ENCODE measurements around the gene MAEA.

MAEA gene

DNA sequence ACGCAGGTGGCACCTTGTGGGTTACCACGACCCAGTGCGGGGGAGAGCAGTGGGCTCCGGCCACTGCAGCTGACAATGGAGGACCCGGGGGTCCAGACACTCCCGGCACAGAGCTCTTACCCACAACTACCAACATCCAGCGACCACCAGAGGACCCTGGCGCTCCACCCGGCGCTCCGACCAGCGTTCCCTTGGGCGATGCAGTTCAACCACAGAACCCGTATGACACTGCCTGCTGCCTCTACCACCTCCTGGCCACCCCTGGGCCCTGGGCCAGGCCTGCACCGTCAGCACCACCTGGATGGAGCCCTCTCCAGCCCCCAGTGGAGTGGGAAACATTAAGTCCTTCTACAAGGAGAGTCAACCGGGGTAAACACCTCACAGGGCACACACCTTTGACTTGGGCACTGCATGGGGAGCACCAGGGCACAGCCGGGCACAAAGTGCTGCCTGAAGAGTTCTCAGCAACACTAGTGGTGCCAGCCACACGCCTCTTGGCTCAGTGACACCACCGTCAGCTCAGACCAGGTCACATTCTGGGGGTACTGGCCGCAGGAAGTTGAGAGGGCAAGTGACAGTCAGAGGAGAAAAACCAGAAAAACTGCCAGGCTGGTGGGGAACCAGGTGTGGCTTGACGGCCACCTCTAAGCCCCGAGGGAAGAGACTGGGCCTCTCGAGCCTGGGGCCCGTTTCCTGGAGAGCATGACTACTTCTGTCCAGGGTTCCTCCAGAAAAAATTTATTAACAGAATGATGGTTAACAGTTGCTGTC is 43.4 kb upstream of the MAEA start:
- Mint-ChIP-seq H3K27ac (peak overlapping the region; percentile 94), H3K27me3 (no peaks in the 10 kb centered on the region), H3K4me3 (peak overlapping the region; percentile 96), H3K4me1 (ENCODE audit: low read depth) (peaks cover 71% of the 10 kb centered on the region), H3K9me3 (peaks cover 9% of the 10 kb centered on the region), H3K36me3 (ENCODE audit: low read depth) (peaks cover 78% of the 10 kb centered on the region)
- intact Hi-C loops (cut with micrococcal nuclease): loop anchor here (5.0 to 10.0 kb wide), 2 partner anchors 79 to 231 kb away; partner anchors contain the start of gene FGFRL1

DNA sequence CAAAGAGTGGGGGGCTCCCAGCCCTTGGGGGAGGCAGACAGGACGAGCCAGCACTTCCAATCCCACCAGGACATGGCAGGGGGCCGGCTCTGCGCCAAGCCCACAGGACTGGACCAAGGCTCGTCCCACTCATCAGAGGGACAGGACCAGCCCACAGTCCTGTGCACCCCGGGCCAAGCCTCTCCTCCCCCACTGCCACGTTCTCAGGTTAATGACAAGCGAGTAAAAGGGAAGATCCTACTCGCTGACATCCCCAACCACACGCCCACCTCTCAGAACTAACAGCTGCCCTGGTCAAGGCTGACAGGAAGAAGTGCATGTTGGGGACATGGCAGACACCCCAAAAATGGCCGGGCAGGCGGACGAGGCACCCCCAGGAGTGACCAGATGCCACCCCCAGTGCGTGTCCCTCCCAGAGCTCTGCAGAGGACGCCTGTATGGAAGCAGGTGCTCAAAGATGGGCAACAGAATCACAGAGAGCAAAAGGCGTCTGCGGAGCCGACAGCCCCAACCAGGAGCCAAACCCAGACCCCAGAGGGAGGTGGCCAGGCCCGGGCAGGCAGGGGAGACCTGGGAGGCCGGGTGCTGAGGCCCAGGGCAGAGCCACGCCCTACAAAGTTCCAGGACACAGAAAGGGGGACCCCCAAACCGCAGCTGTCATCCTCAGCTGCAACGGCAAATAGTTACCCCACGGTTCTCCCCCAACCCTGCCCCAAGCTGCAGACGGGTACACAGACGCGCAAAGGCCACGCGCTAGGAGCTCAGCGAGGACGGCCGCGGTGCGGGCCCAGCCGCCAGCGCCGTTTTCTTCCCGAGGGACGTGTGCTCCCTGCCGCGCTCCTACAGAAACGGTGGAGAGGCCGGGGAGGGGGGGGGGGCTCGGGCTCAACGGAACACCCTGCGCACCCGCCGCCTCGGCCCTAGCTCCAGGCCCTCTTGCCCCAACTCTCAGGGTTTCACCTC is 42.5 kb upstream of the MAEA start:
- peaks cover 66% of the 10 kb centered on the region for H3K4me1 Mint-ChIP-seq (ENCODE audit: low read depth)
- intact Hi-C loops (cut with micrococcal nuclease): loop anchor here (5.0 to 10.0 kb wide), 2 partner anchors 80 to 232 kb away; partner anchors contain the start of gene FGFRL1
- no peaks in the 10 kb centered on the region for H3K27me3 Mint-ChIP-seq
- H3K36me3 Mint-ChIP-seq (ENCODE audit: low read depth): peaks cover 78% of the 10 kb centered on the region
- peaks cover 18% of the 10 kb centered on the region for H3K9me3 Mint-ChIP-seq
- peak overlapping the region; percentile 94 for H3K27ac Mint-ChIP-seq
- H3K4me3 Mint-ChIP-seq: peak overlapping the region; percentile 96

- Mint-ChIP-seq H3K36me3 (ENCODE audit: low read depth) (peaks cover 71% of the 10 kb centered on the region), H3K4me1 (ENCODE audit: low read depth) (peaks cover 59% of the 10 kb centered on the region), H3K27ac (peak overlapping the region; percentile 94), H3K9me3 (peaks cover 25% of the 10 kb centered on the region), H3K4me3 (peak overlapping the region; percentile 96), H3K27me3 (no peaks in the 10 kb centered on the region)
- intact Hi-C loops (cut with micrococcal nuclease): loop anchor here (5.0 to 10.0 kb wide), 2 partner anchors 81 to 233 kb away; partner anchors contain the start of gene FGFRL1
These were observed 41.8 kb upstream of the MAEA start for GRCh38 chr4:1247864-1248244.

DNA sequence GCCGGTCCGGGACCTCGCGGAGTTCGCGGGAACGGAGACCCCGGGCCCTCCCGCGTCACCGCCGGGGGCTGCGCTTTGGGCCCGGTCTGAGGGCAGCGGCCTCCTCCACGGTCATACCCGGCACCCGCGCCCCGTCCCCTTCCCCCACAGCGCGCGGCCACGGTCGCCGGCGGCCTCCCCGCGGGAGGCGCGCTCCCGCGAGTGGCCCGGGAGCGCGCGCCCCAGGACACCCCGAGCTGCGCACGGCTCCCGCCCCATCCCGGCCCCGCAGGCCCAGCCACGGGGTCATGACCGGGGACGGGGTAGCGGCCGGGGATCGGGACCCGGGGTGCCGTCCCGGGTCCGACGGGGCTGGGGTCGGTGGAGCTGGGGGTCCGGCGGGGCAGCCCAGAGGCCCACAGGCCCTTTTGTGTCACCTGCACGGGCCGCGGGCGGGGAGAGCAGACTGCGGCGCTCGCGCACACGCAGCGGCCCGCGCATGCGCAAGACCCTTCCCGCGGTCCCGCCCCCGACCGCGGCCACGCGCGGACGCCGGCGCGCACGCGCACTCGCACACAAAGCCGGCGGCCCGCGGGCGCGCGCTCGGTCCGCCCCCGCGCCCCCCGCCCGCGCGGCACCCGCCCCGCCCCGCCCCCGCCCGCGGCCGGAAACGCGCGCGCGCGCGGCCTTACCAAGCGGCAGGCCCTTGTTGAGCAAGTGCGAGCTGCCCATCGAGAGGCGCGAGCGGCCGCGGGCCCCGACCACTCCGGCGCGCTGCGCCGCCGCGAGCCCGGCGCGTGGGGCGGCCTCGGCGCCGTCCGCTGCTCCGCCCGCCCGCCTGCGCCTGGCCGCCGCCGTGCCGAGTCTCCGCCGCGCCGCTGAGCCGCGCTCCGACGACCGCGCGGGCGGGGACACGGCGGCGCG is 41.2 kb upstream of the MAEA start, which contains the start of gene CTBP1:
Gene CTBP1 (minus strand): TSS at position 886 of the 903 bp plus-strand sequence. CDS start 7,799 bp downstream, outside the sequence.
- Mint-ChIP-seq H3K27me3 (no peaks in the 10 kb centered on the region), H3K36me3 (ENCODE audit: low read depth) (peaks cover 69% of the 10 kb centered on the region), H3K9me3 (peaks cover 31% of the 10 kb centered on the region), H3K27ac (peak within 1 kb of the TSS; percentile 95), H3K4me3 (peak within 1 kb of the TSS; percentile 96), H3K4me1 (ENCODE audit: low read depth) (peaks cover 53% of the 10 kb centered on the region)
- intact Hi-C loops (cut with micrococcal nuclease): loop anchor here (1.0 to 10.0 kb wide), 4 partner anchors 41 to 234 kb away; partner anchors contain the start of genes FGFRL1 and MAEA

DNA sequence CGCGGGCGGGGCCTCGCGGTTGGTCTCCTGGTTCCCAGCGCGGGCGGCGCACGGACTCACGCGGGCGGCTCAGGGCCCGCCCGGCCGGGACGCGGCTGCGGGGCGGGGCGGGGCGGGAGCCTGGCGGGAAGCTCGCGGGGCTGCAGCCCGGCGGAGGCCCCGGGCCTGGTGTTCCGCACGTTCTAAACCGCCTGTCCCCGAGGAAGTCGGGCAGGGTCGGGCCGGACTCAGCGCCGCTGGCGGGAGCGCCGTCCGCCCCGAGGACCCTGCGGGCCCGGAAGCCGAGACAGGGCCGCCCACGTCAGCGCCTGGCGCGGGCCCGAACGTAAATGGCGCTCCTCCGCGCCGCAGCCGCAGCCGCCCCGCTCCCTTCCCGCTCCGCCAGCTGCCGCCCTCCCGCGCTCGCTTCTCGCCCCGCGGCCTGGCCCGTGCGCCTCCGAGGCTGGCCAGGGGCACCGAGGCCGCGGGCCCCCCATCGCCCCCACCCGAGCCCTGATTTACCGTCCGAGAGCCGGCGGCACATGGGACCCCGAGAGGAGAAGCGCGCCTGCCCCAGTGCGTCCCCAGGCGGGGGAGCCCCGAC is 40.5 kb upstream of the MAEA start:
- H3K9me3 Mint-ChIP-seq: peaks cover 39% of the 10 kb centered on the region
- H3K27me3 Mint-ChIP-seq: no peaks in the 10 kb centered on the region
- intact Hi-C loops (cut with micrococcal nuclease): loop anchor here (1.0 to 10.0 kb wide), 4 partner anchors 40 to 234 kb away; partner anchors contain the start of genes FGFRL1 and MAEA
- peaks cover 45% of the 10 kb centered on the region for H3K4me1 Mint-ChIP-seq (ENCODE audit: low read depth)
- H3K36me3 Mint-ChIP-seq (ENCODE audit: low read depth): peaks cover 66% of the 10 kb centered on the region
- H3K4me3 Mint-ChIP-seq: peak overlapping the region; percentile 90
- H3K27ac Mint-ChIP-seq: peak overlapping the region; percentile 95

DNA sequence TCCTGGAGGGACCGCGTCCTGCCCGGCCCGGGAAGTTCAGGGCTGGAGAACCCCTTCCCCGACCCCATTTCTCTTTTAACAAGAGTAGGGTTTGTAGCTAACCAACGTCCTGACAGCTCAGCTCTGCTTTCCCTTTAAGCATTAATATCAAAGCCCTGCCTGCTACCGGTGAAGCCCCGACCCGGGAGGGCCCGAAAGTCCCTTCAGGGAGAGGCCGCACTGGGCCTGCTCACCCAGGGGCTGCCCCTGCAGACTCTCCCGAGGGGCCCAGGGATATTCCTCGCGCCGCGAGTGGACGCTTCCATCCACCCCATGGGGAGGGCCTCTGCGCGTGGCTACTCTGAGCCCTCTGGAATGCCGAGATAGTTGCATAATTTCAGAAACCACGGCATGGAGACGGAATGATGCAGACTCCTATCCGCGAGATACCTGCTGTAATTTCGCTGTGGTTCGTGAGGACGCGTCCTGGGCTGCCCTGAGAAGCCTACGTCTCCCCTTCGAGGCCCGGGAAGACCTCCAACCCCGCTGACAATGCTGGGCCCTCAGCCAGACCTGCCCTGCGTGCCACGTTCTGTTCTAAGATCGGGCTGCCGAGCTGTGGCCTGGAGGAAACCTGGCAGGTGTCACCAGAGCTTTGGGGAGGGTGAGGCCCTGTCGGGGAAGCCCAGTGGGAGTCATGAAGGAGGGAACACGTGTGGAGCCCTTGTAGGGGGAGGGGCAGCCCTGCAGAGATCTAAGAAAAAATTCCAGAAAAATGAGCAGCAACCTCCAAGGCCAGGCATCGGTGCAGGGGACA is 39.8 kb upstream of the MAEA start:
- no peaks in the 10 kb centered on the region for H3K27me3 Mint-ChIP-seq
- H3K4me3 Mint-ChIP-seq: peak overlapping the region; percentile 90
- peak overlapping the region; percentile 95 for H3K27ac Mint-ChIP-seq
- intact Hi-C loops (cut with micrococcal nuclease): loop anchor here (1.0 to 10.0 kb wide), 4 partner anchors 39 to 235 kb away; partner anchors contain the start of genes FGFRL1 and MAEA
- peaks cover 46% of the 10 kb centered on the region for H3K9me3 Mint-ChIP-seq
- peaks cover 39% of the 10 kb centered on the region for H3K4me1 Mint-ChIP-seq (ENCODE audit: low read depth)
- H3K36me3 Mint-ChIP-seq (ENCODE audit: low read depth): peaks cover 59% of the 10 kb centered on the region

GRCh38 chr4:1250527-1250812 is 39.2 kb upstream of the MAEA start:
- Mint-ChIP-seq H3K4me3 (no peak overlapping the region), H3K27me3 (no peaks in the 10 kb centered on the region), H3K4me1 (ENCODE audit: low read depth) (peaks cover 33% of the 10 kb centered on the region), H3K36me3 (ENCODE audit: low read depth) (peaks cover 54% of the 10 kb centered on the region), H3K9me3 (peaks cover 51% of the 10 kb centered on the region), H3K27ac (no peak overlapping the region)
- intact Hi-C loops (cut with micrococcal nuclease): no loop called here

DNA sequence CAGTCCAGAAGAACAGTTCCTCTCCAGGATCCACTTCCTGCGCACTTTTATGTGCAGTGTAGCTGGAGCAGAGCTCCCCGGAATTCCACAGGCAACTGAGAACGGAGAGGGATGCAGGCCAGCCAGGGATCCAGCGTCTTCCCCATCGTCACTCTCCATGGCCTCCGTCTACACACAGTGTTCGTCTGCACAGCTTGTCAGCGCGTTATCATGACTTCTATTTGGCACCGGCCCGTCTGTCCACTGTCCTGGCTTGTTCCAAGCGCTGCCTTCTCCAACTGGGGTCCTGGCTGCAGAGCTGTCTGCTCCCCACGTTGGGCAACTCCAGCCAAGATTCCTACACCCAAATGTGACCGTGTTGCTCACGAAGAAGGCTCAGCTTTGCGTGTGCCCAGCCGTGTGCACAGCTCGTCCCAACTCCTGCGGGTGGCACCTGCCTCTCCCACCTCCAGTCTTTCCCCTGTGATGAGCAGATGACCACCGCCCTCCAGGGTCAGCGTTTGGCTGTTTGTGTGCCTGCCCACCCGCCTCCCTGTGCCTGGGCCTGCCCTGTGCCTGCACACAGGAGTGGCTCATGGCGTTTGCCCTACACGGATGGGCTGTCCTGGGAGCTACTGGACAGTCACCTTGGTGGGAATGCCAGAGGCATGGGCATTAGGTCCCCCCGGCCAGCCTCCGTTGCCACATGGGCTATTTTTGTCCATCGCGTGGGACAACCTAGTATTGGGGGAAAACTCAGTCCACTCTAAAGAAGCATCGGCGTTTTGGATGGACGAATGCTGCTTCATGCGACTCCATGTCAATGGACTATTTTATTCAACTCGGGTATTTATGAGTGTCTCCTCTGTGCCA is 38.5 kb upstream of the MAEA start:
- H3K27ac Mint-ChIP-seq: no peak overlapping the region

DNA sequence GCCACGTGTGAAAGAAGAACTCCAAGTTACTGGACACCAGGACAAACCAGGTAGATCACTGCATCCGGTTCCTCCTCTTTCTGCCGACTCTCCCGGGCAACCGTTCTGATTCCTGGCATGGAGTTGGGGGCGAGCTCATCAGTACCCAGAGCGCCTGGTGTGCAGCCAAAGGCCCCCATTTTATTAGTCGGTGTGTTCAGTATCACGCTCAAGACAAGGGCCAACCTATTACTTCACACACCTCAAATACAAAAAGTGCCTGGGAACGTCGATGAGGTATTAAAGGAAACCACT is 38.0 kb upstream of the MAEA start:
- intact Hi-C loops (cut with micrococcal nuclease): no loop called here
- Mint-ChIP-seq H3K4me1 (ENCODE audit: low read depth) (peaks cover 21% of the 10 kb centered on the region), H3K27me3 (peaks cover 3% of the 10 kb centered on the region), H3K9me3 (peaks cover 63% of the 10 kb centered on the region), H3K4me3 (no peak overlapping the region), H3K27ac (no peak overlapping the region), H3K36me3 (ENCODE audit: low read depth) (peaks cover 44% of the 10 kb centered on the region)

More for the DNA sequence above, 38.5 kb upstream of the MAEA start:
- peaks cover 26% of the 10 kb centered on the region for H3K4me1 Mint-ChIP-seq (ENCODE audit: low read depth)
- no peaks in the 10 kb centered on the region for H3K27me3 Mint-ChIP-seq
- H3K4me3 Mint-ChIP-seq: no peak overlapping the region
- H3K9me3 Mint-ChIP-seq: peaks cover 58% of the 10 kb centered on the region
- peaks cover 47% of the 10 kb centered on the region for H3K36me3 Mint-ChIP-seq (ENCODE audit: low read depth)
- intact Hi-C loops (cut with micrococcal nuclease): no loop called here

GRCh38 chr4:1252928-1253492 is 36.7 kb upstream of the MAEA start:
- Mint-ChIP-seq H3K4me3 (no peak overlapping the region), H3K4me1 (ENCODE audit: low read depth) (peaks cover 13% of the 10 kb centered on the region), H3K27me3 (peaks cover 4% of the 10 kb centered on the region), H3K9me3 (peaks cover 64% of the 10 kb centered on the region), H3K27ac (no peak overlapping the region), H3K36me3 (ENCODE audit: low read depth) (peaks cover 37% of the 10 kb centered on the region)
- intact Hi-C loops (cut with micrococcal nuclease): no loop called here

DNA sequence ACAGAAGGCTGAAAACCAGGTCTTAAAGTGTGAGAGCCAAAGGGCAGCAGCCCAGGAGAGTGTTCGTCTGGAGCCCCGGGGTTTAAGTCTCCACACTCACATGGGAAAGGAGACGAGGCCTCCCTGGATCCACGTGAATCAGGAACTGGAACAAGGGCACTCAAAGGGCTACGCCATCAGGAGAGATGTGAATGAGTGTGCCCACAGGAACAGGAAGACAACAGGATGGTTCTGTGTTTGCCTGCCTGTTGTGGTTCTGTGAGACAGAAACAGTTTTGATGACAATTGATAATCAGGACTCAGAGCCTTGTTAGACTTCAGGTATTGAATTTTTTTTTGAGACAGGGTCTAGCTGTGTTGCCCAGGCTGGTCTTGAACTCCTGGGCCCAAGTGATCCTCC is 35.9 kb upstream of the MAEA start:
- Mint-ChIP-seq H3K27ac (no peak overlapping the region), H3K36me3 (ENCODE audit: low read depth) (peaks cover 37% of the 10 kb centered on the region), H3K4me3 (no peak overlapping the region)

More for the DNA sequence above, 35.9 kb upstream of the MAEA start:
- peaks cover 13% of the 10 kb centered on the region for H3K4me1 Mint-ChIP-seq (ENCODE audit: low read depth)
- intact Hi-C loops (cut with micrococcal nuclease): no loop called here
- H3K27me3 Mint-ChIP-seq: peaks cover 4% of the 10 kb centered on the region
- peaks cover 64% of the 10 kb centered on the region for H3K9me3 Mint-ChIP-seq
